H1 (cell line): ENCODE results near the gene KCNMA1. TPM values are rescaled to one million over a fixed set of nuclear protein-coding genes. Genes with fewer than 3 reads are reported as not detected.

Experiments used
- CTCF ChIA-PET: fragments of 300-600 bp; sonication (Branson Sonifier 250); formaldehyde crosslinking; loops from one replicate; lab custom pipeline; 2021; ENCODE audit not compliant: partially characterized antibody; lab: Charles Lee
- POLR2A ChIA-PET: fragments of 300-600 bp; sonication (Branson Sonifier 250); formaldehyde crosslinking; loops from one replicate; lab custom pipeline; 2021; ENCODE audit warnings: inconsistent platforms; ENCODE audit not compliant: partially characterized antibody; lab: Charles Lee
- DNase-seq, 2 experiments: peaks; one replicate each; pipeline versions ENCODE4 v3.0.0 to v3.0.0-alpha.2; 2010 to 2022; ENCODE audit warnings: low spot score in 2 of 2, low read depth in 1 of 2, mixed read lengths in 1 of 2
- FAIRE-seq: peaks from 2 replicates; lab custom pipeline; 2011; peaks lifted over from hg19 to GRCh38; lab: Jason Lieb, UNC
- H2AFZ ChIP-seq: 2 replicates; pipeline ENCODE4 v1.8.1; 2012; ENCODE audit warnings: low read length, inconsistent platforms
- H2AK5ac ChIP-seq: 2 replicates; pipeline ENCODE4 v1.6.1; 2013; ENCODE audit warnings: low read depth, low read length
- H2BK120ac ChIP-seq: replicated peaks from 2 replicates; pipeline ENCODE3; 2013; ENCODE audit warnings: low read depth, low read length, inconsistent platforms
- H2BK12ac ChIP-seq: 2 replicates; pipeline ENCODE4 v1.6.1; 2013; ENCODE audit warnings: low read depth, low read length
- H2BK15ac ChIP-seq: 2 replicates; pipeline ENCODE4 v1.6.1; 2013; ENCODE audit warnings: low read length
- H2BK20ac ChIP-seq: 2 replicates; pipeline ENCODE4 v1.6.1; 2013; ENCODE audit warnings: low read length
- H2BK5ac ChIP-seq: 2 replicates; pipeline ENCODE4 v1.6.1; 2013; ENCODE audit warnings: low read depth, low read length
- H3K14ac ChIP-seq: 2 replicates; pipeline ENCODE4 v1.6.1; 2013; ENCODE audit warnings: inconsistent platforms; ENCODE audit not compliant: insufficient read length
- H3K18ac ChIP-seq: 2 replicates; pipeline ENCODE4 v1.6.1; 2013; ENCODE audit warnings: low read length; ENCODE audit errors: extremely low read depth
- H3K23ac ChIP-seq: 2 replicates; pipeline ENCODE4 v1.6.1; 2013; ENCODE audit warnings: inconsistent platforms; ENCODE audit not compliant: insufficient read length
- H3K23me2 ChIP-seq: 2 replicates; pipeline ENCODE4 v1.6.1; 2013; ENCODE audit warnings: low read depth, low read length
- H3K27ac ChIP-seq: 2 replicates; pipeline ENCODE4 v1.6.1; 2011; ENCODE audit warnings: low read depth, low read length, inconsistent platforms
- H3K27me3 ChIP-seq, 4 experiments: replicated peaks in 1 of 4; 1 replicate in 1 of 4; 2 replicates in 3 of 4; pipeline versions ENCODE4 v1.6.1 to v1.8.1; 2011 to 2013; ENCODE audit warnings: low read length in 3 of 4, mild to moderate bottlenecking in 3 of 4, inconsistent platforms in 2 of 4, mixed read lengths in 2 of 4, moderate library complexity in 1 of 4; ENCODE audit not compliant: control insufficient read depth in 3 of 4, insufficient read depth in 3 of 4; ENCODE audit errors: extremely low read depth in 1 of 4
- H3K36me3 ChIP-seq, 4 experiments: 2 replicates each; pipeline versions ENCODE4 v1.6.1 to v1.8.1; 2011 to 2013; ENCODE audit warnings: mild to moderate bottlenecking in 4 of 4, low read length in 3 of 4, moderate library complexity in 2 of 4, control low read depth in 1 of 4, inconsistent platforms in 1 of 4; ENCODE audit not compliant: insufficient read depth in 4 of 4, control insufficient read depth in 2 of 4
- H3K4ac ChIP-seq: replicated peaks from 2 replicates; pipeline ENCODE3; 2013; ENCODE audit warnings: low read length, low read depth, mixed read lengths, inconsistent platforms; ENCODE audit not compliant: insufficient read length
- H3K4me1 ChIP-seq, 4 experiments: replicated peaks in 1 of 4; 1 replicate in 1 of 4; 2 replicates in 3 of 4; pipeline versions ENCODE4 v1.6.1 to v1.8.1; 2011 to 2013; ENCODE audit warnings: low read length in 3 of 4, inconsistent platforms in 2 of 4, mixed read lengths in 1 of 4; ENCODE audit not compliant: insufficient read depth in 4 of 4, control insufficient read depth in 3 of 4
- H3K4me2 ChIP-seq, 2 experiments: 2 replicates each; pipeline versions ENCODE4 v1.6.1 to v1.8.1; 2011 to 2013; ENCODE audit warnings: low read depth in 2 of 2, low read length in 2 of 2, control low read depth in 1 of 2, inconsistent platforms in 1 of 2, mild to moderate bottlenecking in 1 of 2; ENCODE audit not compliant: insufficient read depth in 1 of 2
- H3K4me3 ChIP-seq, 4 experiments: fragments of 200-600, 300-600 bp in 1 of 4; sonication (generic), shearing (Covaris generic), sonication (Bioruptor Twin) in 1 of 4; 2 replicates each; pipeline versions ENCODE4 v1.5.1 to v1.8.1; 2011 to 2016; ENCODE audit warnings: low read length in 4 of 4, low read depth in 3 of 4, control low read depth in 2 of 4, inconsistent platforms in 2 of 4, mild to moderate bottlenecking in 2 of 4, mixed read lengths in 1 of 4, moderate library complexity in 1 of 4; ENCODE audit not compliant: insufficient read depth in 2 of 4; ENCODE audit errors: extremely low read depth in 1 of 4
- H3K56ac ChIP-seq: replicated peaks from 2 replicates; pipeline ENCODE3; 2013; ENCODE audit warnings: low read depth, mild to moderate bottlenecking, mixed read lengths, low read length, inconsistent platforms; ENCODE audit not compliant: insufficient read length
- H3K79me1 ChIP-seq: 2 replicates; pipeline ENCODE4 v1.6.1; 2013; ENCODE audit warnings: low read depth, low read length, control low read depth
- H3K79me2 ChIP-seq, 2 experiments: 2 replicates each; pipeline versions ENCODE4 v1.6.1 to v1.8.1; 2012 to 2013; ENCODE audit warnings: low read length in 2 of 2, mild to moderate bottlenecking in 2 of 2, inconsistent platforms in 1 of 2; ENCODE audit not compliant: insufficient read depth in 2 of 2, control insufficient read depth in 1 of 2
- H3K9ac ChIP-seq, 4 experiments: replicated peaks in 1 of 4; 1 replicate in 1 of 4; 2 replicates in 3 of 4; pipeline versions ENCODE4 v1.6.1 to v1.8.1; 2011 to 2013; ENCODE audit warnings: low read depth in 3 of 4, low read length in 3 of 4, control low read depth in 2 of 4, mild to moderate bottlenecking in 2 of 4, moderate library complexity in 2 of 4, inconsistent platforms in 1 of 4; ENCODE audit errors: extremely low read depth in 1 of 4
- H3K9me3 ChIP-seq, 2 experiments: 2 replicates each; pipeline versions ENCODE4 v1.6.1 to v1.8.1; 2012 to 2013; ENCODE audit warnings: mild to moderate bottlenecking in 2 of 2, moderate library complexity in 2 of 2, control low read depth in 1 of 2, inconsistent platforms in 1 of 2, low read depth in 1 of 2, low read length in 1 of 2, mixed read lengths in 1 of 2; ENCODE audit not compliant: insufficient read depth in 2 of 2
- H4K20me1 ChIP-seq, 2 experiments: replicated peaks in 1 of 2; 2 replicates each; pipeline versions ENCODE3 to v1.8.1; 2011 to 2013; ENCODE audit warnings: inconsistent platforms in 2 of 2, low read length in 2 of 2, mild to moderate bottlenecking in 1 of 2; ENCODE audit not compliant: insufficient read depth in 2 of 2, control insufficient read depth in 1 of 2
- H4K5ac ChIP-seq: 2 replicates; pipeline ENCODE4 v1.6.1; 2013; ENCODE audit warnings: low read length, low read depth, mixed read lengths, inconsistent platforms; ENCODE audit not compliant: insufficient read length
- H4K8ac ChIP-seq: 2 replicates; pipeline ENCODE4 v1.8.0; 2013; ENCODE audit warnings: mild to moderate bottlenecking, moderate library complexity, low read length, inconsistent platforms; ENCODE audit not compliant: insufficient read depth; ENCODE audit errors: extremely low read depth
- H4K91ac ChIP-seq: replicated peaks from 2 replicates; pipeline ENCODE3; 2013; ENCODE audit warnings: low read length, mixed read lengths, inconsistent platforms; ENCODE audit not compliant: insufficient read length
- BACH1 ChIP-seq: IDR thresholded peaks from 2 replicates; pipeline ENCODE4 v1.6.1; 2012; ENCODE audit warnings: low read length, improper control_type of control experiment
- EP300 ChIP-seq, 2 experiments: IDR thresholded peaks; 1 replicate in 1 of 2; 2 replicates in 1 of 2; pipeline ENCODE4 v1.6.1; 2011 to 2012; ENCODE audit warnings: low read depth in 2 of 2, low read length in 2 of 2, mild to moderate bottlenecking in 2 of 2, borderline replicate concordance in 1 of 2, inconsistent platforms in 1 of 2, moderate library complexity in 1 of 2
- HDAC6 ChIP-seq: IDR thresholded peaks from one replicate; pipeline ENCODE4 v1.7.1; 2012; ENCODE audit warnings: low read depth, mild to moderate bottlenecking, inconsistent platforms, low read length, moderate library complexity
- RXRA ChIP-seq: IDR thresholded peaks from 2 replicates; pipeline ENCODE4 v1.6.1; 2011; ENCODE audit warnings: low read depth, mild to moderate bottlenecking, low read length, moderate library complexity; ENCODE audit not compliant: insufficient read depth
- SIN3A ChIP-seq, 2 experiments: IDR thresholded peaks in 1 of 2; conservative IDR thresholded peaks in 1 of 2; 2 replicates each; pipeline ENCODE4 v1.6.1; 2011 to 2012; ENCODE audit warnings: low read length in 2 of 2, improper control_type of control experiment in 1 of 2, low read depth in 1 of 2, mild to moderate bottlenecking in 1 of 2
- SRF ChIP-seq: IDR thresholded peaks from 2 replicates; pipeline ENCODE4 v1.6.1; 2011; ENCODE audit warnings: mild to moderate bottlenecking, low read depth, low read length, moderate library complexity
- TBP ChIP-seq: IDR thresholded peaks from 2 replicates; pipeline ENCODE4 v1.6.1; 2011; ENCODE audit warnings: low read depth, low read length, improper control_type of control experiment
- WGBS, 2 experiments: shearing (Covaris generic) in 1 of 2; methylation state at CpG; one replicate each; pipeline versions ENCODE4 v1.1.6 to v1.1.7; 2013 to 2015; ENCODE audit warnings: low lambda C conversion rate in 2 of 2, mixed read lengths in 2 of 2, inconsistent platforms in 1 of 2, low coverage in 1 of 2, missing lambda C conversion rate in 1 of 2; ENCODE audit not compliant: insufficient replicate concordance in 2 of 2, insufficient coverage in 1 of 2, insufficient read length in 1 of 2; ENCODE audit errors: extremely low coverage in 1 of 2, missing lambda C conversion rate in 1 of 2; 5-methylcytosine and 5-hydroxymethylcytosine counted together
- polyA plus RNA-seq, 7 experiments: library from polyadenylated mRNA; depleted of rRNA in 3 of 7; stranded (reverse) in 5 of 7; unstranded in 2 of 7; fragments of >200 nt in 5 of 7; fragments of 200-250 nt in 2 of 7; gene quantifications; 1 replicate in 5 of 7; 2 replicates in 1 of 7; 4 replicates in 1 of 7; pipeline versions ENCODE4 v1.2.1 to v1.2.3, GENCODE V29; 2011 to 2013; ENCODE audit warnings: missing spikeins in 2 of 7, mixed read lengths in 2 of 7
- total RNA-seq: library from RNA; stranded (reverse); fragmentation: NEBNext Ultra II Directional; extraction: Animal tissue kit (Norgen Biotek cat#: 25700); gene quantifications from 2 replicates; pipeline ENCODE4 v1.2.1, GENCODE V29; 2021

KCNMA1 gene
- total and polyA plus RNA-seq, 2 of the 8 experiments (the other 6 are each of a cell fraction or from before 2014, with no cell fraction given): 10.2 to 11.1 TPM

DNA sequence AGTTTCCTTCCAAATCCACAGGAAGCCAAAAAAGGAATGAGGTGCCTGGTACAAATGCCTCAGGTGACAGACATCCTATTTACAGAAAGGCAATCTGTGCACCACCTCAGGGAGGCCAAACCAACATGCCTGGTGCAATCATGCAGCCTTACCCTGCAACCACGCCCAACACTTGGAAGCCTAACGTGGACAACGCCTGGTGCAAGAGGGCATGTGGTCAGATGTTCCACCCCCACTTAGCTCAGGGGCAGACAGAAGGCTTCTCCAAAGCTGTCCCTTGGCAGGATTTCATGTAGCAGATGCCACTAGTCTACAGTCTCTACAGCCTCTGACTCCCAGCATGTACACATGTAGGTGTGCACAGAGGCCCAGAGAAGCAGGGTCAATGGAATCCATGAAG lies 89.5 kb downstream of the KCNMA1 start:
- CTCF ChIA-PET: interaction anchor here (0.9 to 1.2 kb wide), 2 partner anchors 18 to 42 kb away, joined by 3 to 4 read pairs; no protein-coding TSS in a partner anchor

More for the DNA sequence above, 89.5 kb downstream of the KCNMA1 start:
- H3K79me1 ChIP-seq: no peaks in the 10 kb centered on the region
- no peak overlapping the region for H3K4ac ChIP-seq
- no peak overlapping the region for H2BK5ac ChIP-seq
- no peak overlapping the region for H3K4me3 ChIP-seq
- H3K79me2 ChIP-seq: no peaks in the 10 kb centered on the region
- POLR2A ChIA-PET: interaction anchor here (0.7 kb wide), 1 partner anchor 9 kb away, joined by 3 read pairs; no protein-coding TSS in a partner anchor
- TF ChIP-seq SRF (no peak), EP300 (IDR thresholded peaks at IDR 0.05; ENCODE audit: borderline replicate concordance in 1 of 2, low read depth in 2 of 2, low read length in 2 of 2) (no peak), BACH1 (no peak), RXRA (no peak), TBP (no peak), HDAC6 (no peak), SIN3A (conservative IDR thresholded peaks at IDR 0.05 in 1 of 2, IDR thresholded peaks at IDR 0.05 in 1 of 2; ENCODE audit: low read depth in 1 of 2, low read length in 2 of 2) (no peak)
- 96% methylated on average over 3 of the region's 3 CpGs; no CpG with 5 or more reads in 1 of the 2 experiments for WGBS, 2 experiments
- H3K36me3 ChIP-seq: no peaks in the 10 kb centered on the region
- H3K23me2 ChIP-seq: no peaks in the 10 kb centered on the region
- H4K8ac ChIP-seq: no peak overlapping the region
- no peak overlapping the region for H2BK120ac ChIP-seq
- H2BK20ac ChIP-seq: no peak overlapping the region
- H3K23ac ChIP-seq: no peak overlapping the region
- H2BK12ac ChIP-seq: no peak overlapping the region
- H3K9me3 ChIP-seq: no peaks in the 10 kb centered on the region
- H2BK15ac ChIP-seq: no peak overlapping the region
- H3K27me3 ChIP-seq: no peaks in the 10 kb centered on the region
- no peaks in the 10 kb centered on the region for H4K20me1 ChIP-seq
- FAIRE-seq: no peak
- no peak overlapping the region for H3K18ac ChIP-seq
- no peak overlapping the region for H4K91ac ChIP-seq
- H2AK5ac ChIP-seq: no peak overlapping the region
- no peak for DNase-seq
- no peak overlapping the region for H3K27ac ChIP-seq
- no peak overlapping the region for H3K4me2 ChIP-seq
- no peak overlapping the region for H2AFZ ChIP-seq
- no peak overlapping the region for H3K56ac ChIP-seq
- H3K9ac ChIP-seq: no peak overlapping the region
- 0 out of 7 replicates have a peak, but pooled peaks cover 0 to 4% (median 0%) of the 10 kb centered on the region in 4 experiments for H3K4me1 ChIP-seq
- H3K14ac ChIP-seq: no peak overlapping the region
- H4K5ac ChIP-seq: no peak overlapping the region
